Measurements from ENCODE around the gene VDAC2.
"Not testable (repeated sequence)": the region's sequence is repeated elsewhere in the genome, so short reads cannot be mapped to it uniquely, and the experiment has no call there.

Gene VDAC2

DNA sequence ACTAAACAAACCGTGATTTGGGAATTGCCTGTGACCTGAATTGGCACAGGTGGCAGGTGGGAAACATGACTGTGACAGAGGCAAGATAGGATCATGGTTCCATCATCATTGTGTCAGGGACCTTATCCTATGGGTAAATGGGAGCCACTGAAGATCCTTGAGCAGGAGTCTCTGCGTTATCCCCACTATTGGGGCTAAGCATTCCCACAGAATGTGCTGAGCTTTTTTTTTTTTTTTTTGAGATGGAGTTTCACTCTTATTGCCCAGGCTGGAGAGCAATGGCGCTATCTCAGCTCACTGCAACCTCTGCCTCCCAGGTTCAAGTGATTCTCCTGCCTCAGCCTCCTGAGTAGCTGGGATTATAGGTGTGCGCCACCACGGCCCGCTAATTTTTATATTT lies 10.6 kb upstream of the VDAC2 start:
- H3K79me1 ChIP-seq (ENCODE audit: low read length); H2BK120ac ChIP-seq (ENCODE audit: insufficient read depth, low read length, poor library complexity); DNase-seq; H3K4ac ChIP-seq (ENCODE audit: low read depth, low read length); H3K9me3 ChIP-seq (ENCODE audit: insufficient read depth, low read depth, low read length); H2AFZ ChIP-seq (ENCODE audit: insufficient read depth, low read length, poor library complexity); H3K4me1 ChIP-seq (ENCODE audit: control insufficient read depth in 1 of 2, insufficient read depth in 2 of 2, low read length in 2 of 2); H3K79me2 ChIP-seq (ENCODE audit: control insufficient read depth, insufficient read depth, low read length, poor library complexity); H2BK5ac ChIP-seq (ENCODE audit: low read depth, low read length, poor library complexity); H3K4me2 ChIP-seq (ENCODE audit: low read length); H2AK5ac ChIP-seq (ENCODE audit: low read length); H3K18ac ChIP-seq (ENCODE audit: low read length); H2BK12ac ChIP-seq (ENCODE audit: low read length); H4K91ac ChIP-seq (ENCODE audit: low read depth, low read length); H3K27me3 ChIP-seq (ENCODE audit: insufficient read depth, low read length); H4K8ac ChIP-seq (ENCODE audit: low read depth, low read length); H3K23ac ChIP-seq (ENCODE audit: low read length); H3K14ac ChIP-seq (ENCODE audit: low read length); H3K27ac ChIP-seq (ENCODE audit: low read depth, low read length); H3K4me3 ChIP-seq (ENCODE audit: low read depth, low read length); H3K9ac ChIP-seq (ENCODE audit: low read length); H4K12ac ChIP-seq (ENCODE audit: low read depth, low read length); H3K36me3 ChIP-seq (ENCODE audit: control insufficient read depth in 1 of 2, insufficient read depth in 2 of 2, low read length in 2 of 2): not testable (repeated sequence)
- WGBS (ENCODE audit: extremely low coverage, insufficient coverage, insufficient read length): no CpG with 5 or more reads among the region's 6 CpGs

- H3K36me3 ChIP-seq (ENCODE audit: control insufficient read depth in 1 of 2, insufficient read depth in 2 of 2, low read length in 2 of 2): no peaks in the 10 kb centered on the region
- no CpG with 5 or more reads among the region's 9 CpGs for WGBS (ENCODE audit: extremely low coverage, insufficient coverage, insufficient read length)
Measured at GRCh38 chr10:75201793-75202307, 8.7 kb upstream of the VDAC2 start.

DNA sequence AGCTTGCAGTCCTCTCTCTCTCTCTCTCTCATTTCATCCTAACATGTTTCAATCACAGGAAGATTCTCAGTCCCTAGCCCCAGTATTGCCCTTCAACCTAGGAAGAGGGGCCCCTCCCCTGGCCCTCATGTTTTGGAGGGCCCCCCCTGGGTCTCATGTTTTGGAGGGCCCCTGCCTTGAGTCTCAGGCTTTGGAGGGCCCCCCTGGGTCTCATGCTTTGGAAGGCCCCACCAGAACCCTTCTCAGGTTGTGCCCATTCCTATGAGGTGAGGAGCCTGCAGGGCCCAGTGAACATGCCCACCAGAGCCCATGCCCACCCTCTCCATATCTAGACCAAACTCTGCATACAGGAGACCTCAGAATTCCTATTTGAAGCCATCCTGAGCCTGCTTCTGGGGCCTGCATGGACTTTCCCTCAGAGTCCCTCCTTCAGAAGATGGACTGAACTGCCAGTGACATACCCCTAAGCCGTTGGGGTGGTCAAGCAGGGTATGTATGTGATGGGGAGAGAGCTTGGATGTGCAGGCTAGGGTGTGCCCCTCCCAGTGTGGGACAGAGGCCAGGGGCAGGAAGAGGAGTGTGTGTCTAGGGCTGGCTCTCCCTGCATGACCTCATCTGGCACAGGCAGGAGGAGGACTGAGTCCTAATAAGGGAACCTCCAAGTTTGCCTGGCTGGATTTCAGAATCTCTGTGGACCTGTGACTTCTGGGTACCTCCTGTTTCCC lies 8.1 kb upstream of the VDAC2 start:
- Histone ChIP-seq H3K79me1 (ENCODE audit: low read length) (no peaks in the 10 kb centered on the region), H3K9me3 (ENCODE audit: insufficient read depth, low read depth, low read length) (no peaks in the 10 kb centered on the region)

More at GRCh38 chr10:75201793-75202307, 8.7 kb upstream of the VDAC2 start:
- no peak overlapping the region for H3K23ac ChIP-seq (ENCODE audit: low read length)
- H2BK12ac ChIP-seq (ENCODE audit: low read length): no peak overlapping the region
- no peak overlapping the region for H2BK120ac ChIP-seq (ENCODE audit: insufficient read depth, low read length, poor library complexity)
- no peak overlapping the region for H2AFZ ChIP-seq (ENCODE audit: insufficient read depth, low read length, poor library complexity)
- no peak overlapping the region for H2BK5ac ChIP-seq (ENCODE audit: low read depth, low read length, poor library complexity)
- no peaks in the 10 kb centered on the region for H3K79me2 ChIP-seq (ENCODE audit: control insufficient read depth, insufficient read depth, low read length, poor library complexity)
- no peaks in the 10 kb centered on the region for H3K79me1 ChIP-seq (ENCODE audit: low read length)
- no peak overlapping the region for H3K27ac ChIP-seq (ENCODE audit: low read depth, low read length)
- no peak overlapping the region for H3K9ac ChIP-seq (ENCODE audit: low read length)
- H3K27me3 ChIP-seq (ENCODE audit: insufficient read depth, low read length): no peaks in the 10 kb centered on the region
- no peak overlapping the region for H4K12ac ChIP-seq (ENCODE audit: low read depth, low read length)
- H3K4me2 ChIP-seq (ENCODE audit: low read length): no peak overlapping the region
- H3K4me3 ChIP-seq (ENCODE audit: low read depth, low read length): no peak overlapping the region
- no peaks in the 10 kb centered on the region for H3K4me1 ChIP-seq (ENCODE audit: control insufficient read depth in 1 of 2, insufficient read depth in 2 of 2, low read length in 2 of 2)
- H3K18ac ChIP-seq (ENCODE audit: low read length): no peak overlapping the region
- H3K14ac ChIP-seq (ENCODE audit: low read length): no peak overlapping the region
- no peak overlapping the region for H4K91ac ChIP-seq (ENCODE audit: low read depth, low read length)
- DNase-seq: no peak
- no peaks in the 10 kb centered on the region for H3K9me3 ChIP-seq (ENCODE audit: insufficient read depth, low read depth, low read length)
- H2AK5ac ChIP-seq (ENCODE audit: low read length): no peak overlapping the region
- no peak overlapping the region for H4K8ac ChIP-seq (ENCODE audit: low read depth, low read length)
- H3K4ac ChIP-seq (ENCODE audit: low read depth, low read length): no peak overlapping the region

GRCh38 chr10:75203046-75203620 lies 7.5 kb upstream of the VDAC2 start:
- H2BK12ac ChIP-seq (ENCODE audit: low read length); H3K4me3 ChIP-seq (ENCODE audit: low read depth, low read length); H2BK120ac ChIP-seq (ENCODE audit: insufficient read depth, low read length, poor library complexity); DNase-seq; H3K23ac ChIP-seq (ENCODE audit: low read length); H4K8ac ChIP-seq (ENCODE audit: low read depth, low read length); H3K14ac ChIP-seq (ENCODE audit: low read length); H3K4me2 ChIP-seq (ENCODE audit: low read length); H4K91ac ChIP-seq (ENCODE audit: low read depth, low read length); H4K12ac ChIP-seq (ENCODE audit: low read depth, low read length); H3K27me3 ChIP-seq (ENCODE audit: insufficient read depth, low read length); H3K27ac ChIP-seq (ENCODE audit: low read depth, low read length); H3K36me3 ChIP-seq (ENCODE audit: control insufficient read depth in 1 of 2, insufficient read depth in 2 of 2, low read length in 2 of 2); H3K18ac ChIP-seq (ENCODE audit: low read length); H2BK5ac ChIP-seq (ENCODE audit: low read depth, low read length, poor library complexity); H3K79me2 ChIP-seq (ENCODE audit: control insufficient read depth, insufficient read depth, low read length, poor library complexity); H3K9me3 ChIP-seq (ENCODE audit: insufficient read depth, low read depth, low read length); H2AFZ ChIP-seq (ENCODE audit: insufficient read depth, low read length, poor library complexity); H3K4me1 ChIP-seq (ENCODE audit: control insufficient read depth in 1 of 2, insufficient read depth in 2 of 2, low read length in 2 of 2); H2AK5ac ChIP-seq (ENCODE audit: low read length); H3K4ac ChIP-seq (ENCODE audit: low read depth, low read length); H3K79me1 ChIP-seq (ENCODE audit: low read length); H3K9ac ChIP-seq (ENCODE audit: low read length): not testable (repeated sequence)
- no CpG with 5 or more reads among the region's 11 CpGs for WGBS (ENCODE audit: extremely low coverage, insufficient coverage, insufficient read length)

More for the DNA sequence above, 8.1 kb upstream of the VDAC2 start:
- H3K27ac ChIP-seq (ENCODE audit: low read depth, low read length): no peak overlapping the region
- no peak overlapping the region for H3K4ac ChIP-seq (ENCODE audit: low read depth, low read length)
- H3K9ac ChIP-seq (ENCODE audit: low read length): no peak overlapping the region
- H3K23ac ChIP-seq (ENCODE audit: low read length): no peak overlapping the region
- H4K12ac ChIP-seq (ENCODE audit: low read depth, low read length): no peak overlapping the region
- no peak for DNase-seq
- no peak overlapping the region for H3K18ac ChIP-seq (ENCODE audit: low read length)
- H3K36me3 ChIP-seq (ENCODE audit: control insufficient read depth in 1 of 2, insufficient read depth in 2 of 2, low read length in 2 of 2): no peaks in the 10 kb centered on the region
- no peak overlapping the region for H3K4me3 ChIP-seq (ENCODE audit: low read depth, low read length)
- no peak overlapping the region for H2BK12ac ChIP-seq (ENCODE audit: low read length)
- WGBS (ENCODE audit: extremely low coverage, insufficient coverage, insufficient read length): no CpG with 5 or more reads among the region's 1 CpG
- no peak overlapping the region for H2BK5ac ChIP-seq (ENCODE audit: low read depth, low read length, poor library complexity)
- H2BK120ac ChIP-seq (ENCODE audit: insufficient read depth, low read length, poor library complexity): no peak overlapping the region
- no peak overlapping the region for H3K4me2 ChIP-seq (ENCODE audit: low read length)
- H3K27me3 ChIP-seq (ENCODE audit: insufficient read depth, low read length): no peaks in the 10 kb centered on the region
- no peaks in the 10 kb centered on the region for H3K4me1 ChIP-seq (ENCODE audit: control insufficient read depth in 1 of 2, insufficient read depth in 2 of 2, low read length in 2 of 2)
- no peak overlapping the region for H3K14ac ChIP-seq (ENCODE audit: low read length)
- no peak overlapping the region for H4K8ac ChIP-seq (ENCODE audit: low read depth, low read length)
- no peak overlapping the region for H2AK5ac ChIP-seq (ENCODE audit: low read length)
- H2AFZ ChIP-seq (ENCODE audit: insufficient read depth, low read length, poor library complexity): no peak overlapping the region
- H4K91ac ChIP-seq (ENCODE audit: low read depth, low read length): no peak overlapping the region
- H3K79me2 ChIP-seq (ENCODE audit: control insufficient read depth, insufficient read depth, low read length, poor library complexity): no peaks in the 10 kb centered on the region
